HK-2 (cell line): ENCODE results near the gene CLIC6.

Experiments
- DNase-seq: peaks from one replicate; pipeline ENCODE4 v3.0.0-alpha.2; 2018; ENCODE audit not compliant: unreplicated experiment

The CLIC6 gene

GRCh38 chr21:34726627-34727337 lies 58.0 kb downstream of the CLIC6 start:
- DNase-seq = no peak

GRCh38 chr21:34728479-34728878 lies 59.7 kb downstream of the CLIC6 start:
- no peak for DNase-seq

- DNase-seq = no peak
Observed at GRCh38 chr21:34730194-34730593, 61.4 kb downstream of the CLIC6 start.

GRCh38 chr21:34730756-34731445 lies 62.1 kb downstream of the CLIC6 start:
- DNase-seq = no peak

- no peak for DNase-seq
Observed at GRCh38 chr21:34732388-34732821, 63.6 kb downstream of the CLIC6 start.

GRCh38 chr21:34733852-34734251 lies 65.1 kb downstream of the CLIC6 start:
- no peak for DNase-seq

- no peak for DNase-seq
Observed at GRCh38 chr21:34734696-34735095, 65.9 kb downstream of the CLIC6 start.

- no peak for DNase-seq
Observed at GRCh38 chr21:34736116-34736874, 67.5 kb downstream of the CLIC6 start.

- no peak for DNase-seq
Observed at GRCh38 chr21:34737115-34737514, 68.3 kb downstream of the CLIC6 start.

GRCh38 chr21:34740198-34740597 lies 71.4 kb downstream of the CLIC6 start:
- DNase-seq = no peak

GRCh38 chr21:34743285-34743684 lies 74.5 kb downstream of the CLIC6 start:
- DNase-seq = no peak

GRCh38 chr21:34743831-34744230 lies 75.0 kb downstream of the CLIC6 start:
- DNase-seq = no peak

GRCh38 chr21:34744801-34745200 lies 76.0 kb downstream of the CLIC6 start:
- no peak for DNase-seq

- DNase-seq = peak; percentile 78
Observed at GRCh38 chr21:34745557-34746255, 76.9 kb downstream of the CLIC6 start.

GRCh38 chr21:34748862-34749261 lies 80.1 kb downstream of the CLIC6 start:
- DNase-seq = no peak

- DNase-seq = no peak
Observed at GRCh38 chr21:34754690-34755647, 86.2 kb downstream of the CLIC6 start.

- no peak for DNase-seq
Observed at GRCh38 chr21:34761758-34762330, 93.0 kb downstream of the CLIC6 start.

- no peak for DNase-seq
Observed at GRCh38 chr21:34762786-34763185, 94.0 kb downstream of the CLIC6 start.

- no peak for DNase-seq
Observed at GRCh38 chr21:34764715-34765284, 96.0 kb downstream of the CLIC6 start.

GRCh38 chr21:34765619-34766018 lies 96.8 kb downstream of the CLIC6 start:
- DNase-seq = no peak
